ENCODE data around the gene ABCC6. TPM values are rescaled to one million over a fixed set of nuclear protein-coding genes. Genes with fewer than 3 reads are reported as not detected.

Gene ABCC6
- total and polyA plus RNA-seq, 2 of the 13 experiments (the other 11 are each of a cell fraction or from before 2014, with no cell fraction given), result 82.4 to 105 TPM

DNA sequence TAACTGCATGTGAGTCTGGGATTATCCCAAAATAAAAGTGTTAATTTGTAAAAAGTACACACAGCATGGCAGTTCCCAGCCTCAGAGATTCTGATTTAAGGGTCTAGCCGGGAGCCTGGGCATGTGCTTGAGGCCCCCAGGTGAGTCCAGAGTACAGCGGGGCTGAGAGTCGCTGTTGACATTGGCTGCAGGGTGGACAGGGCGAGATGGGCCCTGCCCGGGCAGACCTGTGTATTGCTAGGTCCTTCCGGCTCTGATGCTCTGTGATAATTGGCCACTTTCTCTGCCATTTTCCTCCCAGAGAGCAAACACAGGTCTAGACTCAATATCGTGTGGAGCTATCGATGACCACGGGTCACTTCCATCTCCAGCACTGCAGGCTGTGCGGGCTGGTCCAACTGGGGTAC, 73.6 kb downstream of the ABCC6 start (continued):
- TF ChIP-seq, protein P1, sequence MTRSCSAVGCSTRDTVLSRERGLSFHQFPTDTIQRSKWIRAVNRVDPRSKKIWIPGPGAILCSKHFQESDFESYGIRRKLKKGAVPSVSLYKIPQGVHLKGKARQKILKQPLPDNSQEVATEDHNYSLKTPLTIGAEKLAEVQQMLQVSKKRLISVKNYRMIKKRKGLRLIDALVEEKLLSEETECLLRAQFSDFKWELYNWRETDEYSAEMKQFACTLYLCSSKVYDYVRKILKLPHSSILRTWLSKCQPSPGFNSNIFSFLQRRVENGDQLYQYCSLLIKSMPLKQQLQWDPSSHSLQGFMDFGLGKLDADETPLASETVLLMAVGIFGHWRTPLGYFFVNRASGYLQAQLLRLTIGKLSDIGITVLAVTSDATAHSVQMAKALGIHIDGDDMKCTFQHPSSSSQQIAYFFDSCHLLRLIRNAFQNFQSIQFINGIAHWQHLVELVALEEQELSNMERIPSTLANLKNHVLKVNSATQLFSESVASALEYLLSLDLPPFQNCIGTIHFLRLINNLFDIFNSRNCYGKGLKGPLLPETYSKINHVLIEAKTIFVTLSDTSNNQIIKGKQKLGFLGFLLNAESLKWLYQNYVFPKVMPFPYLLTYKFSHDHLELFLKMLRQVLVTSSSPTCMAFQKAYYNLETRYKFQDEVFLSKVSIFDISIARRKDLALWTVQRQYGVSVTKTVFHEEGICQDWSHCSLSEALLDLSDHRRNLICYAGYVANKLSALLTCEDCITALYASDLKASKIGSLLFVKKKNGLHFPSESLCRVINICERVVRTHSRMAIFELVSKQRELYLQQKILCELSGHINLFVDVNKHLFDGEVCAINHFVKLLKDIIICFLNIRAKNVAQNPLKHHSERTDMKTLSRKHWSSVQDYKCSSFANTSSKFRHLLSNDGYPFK (CRISPR knock-in tag; IDR thresholded peaks at IDR 0.05; ENCODE audit: borderline replicate concordance), result no peak
- TF ChIP-seq ZNF605 (CRISPR knock-in tag; IDR thresholded peaks at IDR 0.05) (no peak), ZFP41 (CRISPR knock-in tag; IDR thresholded peaks at IDR 0.05; ENCODE audit: borderline replicate concordance) (no peak), PTBP1 (IDR thresholded peaks at IDR 0.05; ENCODE audit: low read depth, low read length, poor library complexity, severe bottlenecking) (no peak), ISL2 (CRISPR knock-in tag; IDR thresholded peaks at IDR 0.05) (peak; percentile 68; the same call in 1 of the 2 replicates), HNRNPK (IDR thresholded peaks at IDR 0.05; ENCODE audit: low read depth, low read length, poor library complexity, severe bottlenecking) (no peak), HOXA7 (CRISPR knock-in tag; IDR thresholded peaks at IDR 0.05) (no peak), ZNF766 (CRISPR knock-in tag; IDR thresholded peaks at IDR 0.05; ENCODE audit: borderline replicate concordance) (peak; percentile 82; the same call in 1 of the 2 replicates), MLLT10 (CRISPR knock-in tag; IDR thresholded peaks at IDR 0.05) (no peak), ZNF569 (CRISPR knock-in tag; IDR thresholded peaks at IDR 0.05; ENCODE audit: borderline replicate concordance) (0 out of 2 replicates have a peak, but pooled peaks have one; percentile 66), GTF2F1 (IDR thresholded peaks at IDR 0.05; ENCODE audit: low read length) (no peak)
- TF ChIP-seq, protein P2, sequence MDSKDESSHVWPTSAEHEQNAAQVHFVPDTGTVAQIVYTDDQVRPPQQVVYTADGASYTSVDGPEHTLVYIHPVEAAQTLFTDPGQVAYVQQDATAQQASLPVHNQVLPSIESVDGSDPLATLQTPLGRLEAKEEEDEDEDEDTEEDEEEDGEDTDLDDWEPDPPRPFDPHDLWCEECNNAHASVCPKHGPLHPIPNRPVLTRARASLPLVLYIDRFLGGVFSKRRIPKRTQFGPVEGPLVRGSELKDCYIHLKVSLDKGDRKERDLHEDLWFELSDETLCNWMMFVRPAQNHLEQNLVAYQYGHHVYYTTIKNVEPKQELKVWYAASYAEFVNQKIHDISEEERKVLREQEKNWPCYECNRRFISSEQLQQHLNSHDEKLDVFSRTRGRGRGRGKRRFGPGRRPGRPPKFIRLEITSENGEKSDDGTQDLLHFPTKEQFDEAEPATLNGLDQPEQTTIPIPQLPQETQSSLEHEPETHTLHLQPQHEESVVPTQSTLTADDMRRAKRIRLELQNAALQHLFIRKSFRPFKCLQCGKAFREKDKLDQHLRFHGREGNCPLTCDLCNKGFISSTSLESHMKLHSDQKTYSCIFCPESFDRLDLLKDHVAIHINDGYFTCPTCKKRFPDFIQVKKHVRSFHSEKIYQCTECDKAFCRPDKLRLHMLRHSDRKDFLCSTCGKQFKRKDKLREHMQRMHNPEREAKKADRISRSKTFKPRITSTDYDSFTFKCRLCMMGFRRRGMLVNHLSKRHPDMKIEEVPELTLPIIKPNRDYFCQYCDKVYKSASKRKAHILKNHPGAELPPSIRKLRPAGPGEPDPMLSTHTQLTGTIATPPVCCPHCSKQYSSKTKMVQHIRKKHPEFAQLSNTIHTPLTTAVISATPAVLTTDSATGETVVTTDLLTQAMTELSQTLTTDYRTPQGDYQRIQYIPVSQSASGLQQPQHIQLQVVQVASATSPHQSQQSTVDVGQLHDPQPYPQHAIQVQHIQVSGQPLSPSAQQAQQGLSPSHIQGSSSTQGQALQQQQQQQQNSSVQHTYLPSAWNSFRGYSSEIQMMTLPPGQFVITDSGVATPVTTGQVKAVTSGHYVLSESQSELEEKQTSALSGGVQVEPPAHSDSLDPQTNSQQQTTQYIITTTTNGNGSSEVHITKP (CRISPR knock-in tag; IDR thresholded peaks at IDR 0.05; ENCODE audit: low read depth), result peak; percentile 53
- TF ChIP-seq, protein P3, sequence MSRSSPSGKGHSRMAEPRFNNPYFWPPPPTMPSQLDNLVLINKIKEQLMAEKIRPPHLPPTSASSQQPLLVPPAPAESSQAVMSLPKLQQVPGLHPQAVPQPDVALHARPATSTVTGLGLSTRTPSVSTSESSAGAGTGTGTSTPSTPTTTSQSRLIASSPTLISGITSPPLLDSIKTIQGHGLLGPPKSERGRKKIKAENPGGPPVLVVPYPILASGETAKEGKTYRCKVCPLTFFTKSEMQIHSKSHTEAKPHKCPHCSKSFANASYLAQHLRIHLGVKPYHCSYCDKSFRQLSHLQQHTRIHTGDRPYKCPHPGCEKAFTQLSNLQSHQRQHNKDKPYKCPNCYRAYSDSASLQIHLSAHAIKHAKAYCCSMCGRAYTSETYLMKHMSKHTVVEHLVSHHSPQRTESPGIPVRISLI (CRISPR knock-in tag; IDR thresholded peaks at IDR 0.05; ENCODE audit: borderline replicate concordance), result no peak
- TF ChIP-seq, protein P4, sequence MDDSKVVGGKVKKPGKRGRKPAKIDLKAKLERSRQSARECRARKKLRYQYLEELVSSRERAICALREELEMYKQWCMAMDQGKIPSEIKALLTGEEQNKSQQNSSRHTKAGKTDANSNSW (CRISPR knock-in tag; IDR thresholded peaks at IDR 0.05; ENCODE audit: borderline replicate concordance), result no peak
- TF ChIP-seq, protein P5, sequence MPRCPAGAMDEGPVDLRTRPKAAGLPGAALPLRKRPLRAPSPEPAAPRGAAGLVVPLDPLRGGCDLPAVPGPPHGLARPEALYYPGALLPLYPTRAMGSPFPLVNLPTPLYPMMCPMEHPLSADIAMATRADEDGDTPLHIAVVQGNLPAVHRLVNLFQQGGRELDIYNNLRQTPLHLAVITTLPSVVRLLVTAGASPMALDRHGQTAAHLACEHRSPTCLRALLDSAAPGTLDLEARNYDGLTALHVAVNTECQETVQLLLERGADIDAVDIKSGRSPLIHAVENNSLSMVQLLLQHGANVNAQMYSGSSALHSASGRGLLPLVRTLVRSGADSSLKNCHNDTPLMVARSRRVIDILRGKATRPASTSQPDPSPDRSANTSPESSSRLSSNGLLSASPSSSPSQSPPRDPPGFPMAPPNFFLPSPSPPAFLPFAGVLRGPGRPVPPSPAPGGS (CRISPR knock-in tag; IDR thresholded peaks at IDR 0.05), result no peak; the same call in 1 of the 2 replicates
- TF ChIP-seq, protein P6, sequence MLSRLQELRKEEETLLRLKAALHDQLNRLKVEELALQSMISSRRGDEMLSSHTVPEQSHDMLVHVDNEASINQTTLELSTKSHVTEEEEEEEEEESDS (CRISPR knock-in tag; IDR thresholded peaks at IDR 0.05; ENCODE audit: borderline replicate concordance), result no peak

All from HepG2 (cell line).